K562 (cell line): ENCODE data around the gene CPZ. TPM values are rescaled to one million over a fixed set of nuclear protein-coding genes. Genes with fewer than 3 reads are reported as not detected.

ENCODE experiments used
- ATF1 ChIP-seq, 2 experiments: fragments of 450-650 bp in 1 of 2; IDR thresholded peaks; 2 replicates each; pipeline ENCODE4 v1.6.1; 2016; ENCODE audit warnings: missing compliant biosample characterization in 1 of 2, missing genetic modification characterization in 1 of 2
- CCAR2 ChIP-seq: fragments of 200-400 bp; formaldehyde crosslinking; IDR thresholded peaks from 2 replicates; pipeline ENCODE4 v1.6.1; 2017; ENCODE audit warnings: mild to moderate bottlenecking, low read depth, low read length
- CREM ChIP-seq: IDR thresholded peaks from 2 replicates; pipeline ENCODE4 v1.6.1; 2014; ENCODE audit warnings: antibody characterized with exemption, low read depth
- CTBP1 ChIP-seq: fragments of 450-650 bp; IDR thresholded peaks from 2 replicates; pipeline ENCODE4 v1.6.1; 2016; ENCODE audit warnings: borderline replicate concordance
- FOXJ2 ChIP-seq: fragments of 200-800 bp; sonication (Bioruptor generic); IDR thresholded peaks from 2 replicates; pipeline ENCODE4 v1.6.1; 2016; ENCODE audit warnings: missing genetic modification characterization, missing compliant biosample characterization
- FOXJ3 ChIP-seq: sonication (generic); formaldehyde crosslinking; IDR thresholded peaks from 2 replicates; pipeline ENCODE4 v1.4.0; 2020; ENCODE audit warnings: mild to moderate bottlenecking, missing genetic modification reagents
- HNRNPLL ChIP-seq: fragments of 200-400 bp; formaldehyde crosslinking; IDR thresholded peaks from 2 replicates; pipeline ENCODE4 v1.6.1; 2017; ENCODE audit warnings: low read length, low read depth, mild to moderate bottlenecking; ENCODE audit not compliant: poor library complexity, severe bottlenecking
- MYC ChIP-seq, 2 experiments: fragments of 250-450 bp in 1 of 2; sonication (Bioruptor Pico) in 1 of 2; IDR thresholded peaks; 2 replicates each; pipeline versions ENCODE4 v1.5.1 to v1.6.1; 2012 to 2021; ENCODE audit warnings: low read depth in 2 of 2, borderline replicate concordance in 1 of 2, improper control_type of control experiment in 1 of 2, low read length in 1 of 2, mild to moderate bottlenecking in 1 of 2, moderate library complexity in 1 of 2
- NRF1 ChIP-seq, 2 experiments: fragments of 450-650 bp; IDR thresholded peaks in 1 of 2; conservative IDR thresholded peaks in 1 of 2; 2 replicates each; pipeline ENCODE4 v1.6.1; 2014; ENCODE audit warnings: mild to moderate bottlenecking in 2 of 2
- PHF8 ChIP-seq: fragments of 200-600 bp; sonication (generic); IDR thresholded peaks from 2 replicates; pipeline ENCODE4 v1.6.1; 2012; ENCODE audit warnings: mixed run types, mild to moderate bottlenecking, inconsistent platforms, low read length, moderate library complexity, borderline replicate concordance
- RBBP5 ChIP-seq: fragments of 200-600 bp; sonication (generic); IDR thresholded peaks from 2 replicates; pipeline ENCODE4 v1.6.1; 2012; ENCODE audit warnings: borderline replicate concordance, mild to moderate bottlenecking, low read length, control low read depth, inconsistent platforms; ENCODE audit not compliant: insufficient read depth, poor library complexity, severe bottlenecking
- ZNF143 ChIP-seq: sonication (generic); formaldehyde crosslinking; IDR thresholded peaks from 2 replicates; pipeline ENCODE4 v1.9.0; 2022; ENCODE audit warnings: mild to moderate bottlenecking, missing genetic modification reagents
- ZNF24 ChIP-seq: fragments of 450-650 bp; IDR thresholded peaks from 2 replicates; pipeline ENCODE4 v1.6.1; 2016
- ZNF699 ChIP-seq: fragments of 250-450 bp; sonication (Bioruptor Pico); IDR thresholded peaks from 2 replicates; pipeline ENCODE4 v1.8.0; 2021; ENCODE audit warnings: mild to moderate bottlenecking, moderate library complexity; ENCODE audit not compliant: insufficient replicate concordance
- polyA plus RNA-seq, 8 experiments: library from polyadenylated mRNA; depleted of rRNA in 4 of 8; stranded (reverse) in 5 of 8; unstranded in 3 of 8; fragments of >200 nt; fragmentation: Nextera tagmentation in 2 of 8; fragmentation: Illumina TruSeq in 1 of 8; extraction: Ambion mirVana in 2 of 8; extraction: Trizol in 1 of 8; gene quantifications; 2 replicates each; pipeline versions ENCODE4 v1.2.1 to v1.2.3, GENCODE V29; 2011 to 2014; ENCODE audit warnings: inconsistent platforms in 1 of 8, missing spikeins in 1 of 8
- total RNA-seq, 7 experiments: library from RNA; depleted of rRNA in 6 of 7; stranded (reverse); fragments of >200 nt in 6 of 7; fragmentation: Illumina TruSeq in 2 of 7; extraction: Trizol in 2 of 7; gene quantifications; 2 replicates each; pipeline versions ENCODE4 v1.2.1 to v1.2.3, GENCODE V29; 2011 to 2021; ENCODE audit warnings: low replicate concordance in 1 of 7
- TF ChIP-seq, protein P1 (sequence below): sonication (generic); IDR thresholded peaks from 2 replicates; pipeline ENCODE4 v1.6.1; 2016
- TF ChIP-seq, protein P2 (sequence below): fragments of 450-650 bp; IDR thresholded peaks from 2 replicates; pipeline ENCODE4 v1.6.1; 2014; ENCODE audit warnings: low read depth, mild to moderate bottlenecking, moderate library complexity, borderline replicate concordance

Gene CPZ
- total and polyA plus RNA-seq, 9 of the 15 experiments (the other 6 are each of a cell fraction or from before 2014, with no cell fraction given): 0.06 to 2.2 (median 1.2) TPM; not detected in 1

DNA sequence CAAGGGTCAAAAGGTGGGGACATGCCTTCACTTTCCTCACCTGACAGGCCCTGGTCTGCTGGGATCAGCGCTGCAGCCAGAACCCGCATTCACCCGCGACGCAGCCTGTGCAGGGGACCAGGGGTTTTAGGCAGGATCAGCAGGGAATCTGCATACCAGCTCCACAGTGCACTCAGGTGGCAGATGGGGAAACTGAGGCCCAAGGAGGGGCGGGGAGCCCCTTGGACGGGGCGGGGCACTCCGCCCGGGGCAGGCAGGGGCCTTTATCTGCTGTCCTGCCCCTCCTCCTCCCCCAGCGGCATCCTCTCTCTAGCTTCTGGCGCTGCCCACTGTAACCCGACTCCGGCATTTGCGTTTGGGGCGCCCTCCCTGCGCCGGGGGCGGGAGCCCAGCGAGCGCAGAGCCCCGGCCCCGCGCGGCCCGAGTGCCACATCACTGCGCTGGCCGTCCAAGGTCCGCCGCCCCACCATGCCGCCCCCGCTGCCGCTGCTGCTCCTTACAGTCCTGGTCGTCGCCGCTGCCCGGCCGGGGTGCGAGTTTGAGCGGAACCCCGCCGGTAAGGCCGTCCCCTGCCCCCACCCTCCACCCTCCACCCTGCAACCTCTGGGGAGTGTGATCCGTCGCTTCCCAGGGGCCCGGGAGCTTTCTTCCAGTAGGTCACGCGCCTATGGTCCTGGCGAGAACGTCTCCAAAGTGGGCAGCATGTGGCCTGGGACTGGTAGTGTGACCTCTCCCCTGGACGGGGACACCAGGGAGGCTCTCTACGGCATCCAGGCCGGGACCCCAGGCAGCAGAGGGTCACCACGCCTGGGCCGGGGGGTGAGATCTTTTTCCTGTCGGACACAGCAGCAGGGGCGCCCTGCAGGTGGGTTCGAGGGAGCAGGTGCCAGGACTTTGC, at the start of gene CPZ (continued):
- TF ChIP-seq, protein P1, sequence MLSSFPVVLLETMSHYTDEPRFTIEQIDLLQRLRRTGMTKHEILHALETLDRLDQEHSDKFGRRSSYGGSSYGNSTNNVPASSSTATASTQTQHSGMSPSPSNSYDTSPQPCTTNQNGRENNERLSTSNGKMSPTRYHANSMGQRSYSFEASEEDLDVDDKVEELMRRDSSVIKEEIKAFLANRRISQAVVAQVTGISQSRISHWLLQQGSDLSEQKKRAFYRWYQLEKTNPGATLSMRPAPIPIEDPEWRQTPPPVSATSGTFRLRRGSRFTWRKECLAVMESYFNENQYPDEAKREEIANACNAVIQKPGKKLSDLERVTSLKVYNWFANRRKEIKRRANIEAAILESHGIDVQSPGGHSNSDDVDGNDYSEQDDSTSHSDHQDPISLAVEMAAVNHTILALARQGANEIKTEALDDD: no peak
- TF ChIP-seq NRF1 (conservative IDR thresholded peaks at IDR 0.05 in 1 of 2, IDR thresholded peaks at IDR 0.05 in 1 of 2): peak; percentile 71 to 72
- peak; percentile 42 for TF ChIP-seq RBBP5
- TF ChIP-seq, protein P2, sequence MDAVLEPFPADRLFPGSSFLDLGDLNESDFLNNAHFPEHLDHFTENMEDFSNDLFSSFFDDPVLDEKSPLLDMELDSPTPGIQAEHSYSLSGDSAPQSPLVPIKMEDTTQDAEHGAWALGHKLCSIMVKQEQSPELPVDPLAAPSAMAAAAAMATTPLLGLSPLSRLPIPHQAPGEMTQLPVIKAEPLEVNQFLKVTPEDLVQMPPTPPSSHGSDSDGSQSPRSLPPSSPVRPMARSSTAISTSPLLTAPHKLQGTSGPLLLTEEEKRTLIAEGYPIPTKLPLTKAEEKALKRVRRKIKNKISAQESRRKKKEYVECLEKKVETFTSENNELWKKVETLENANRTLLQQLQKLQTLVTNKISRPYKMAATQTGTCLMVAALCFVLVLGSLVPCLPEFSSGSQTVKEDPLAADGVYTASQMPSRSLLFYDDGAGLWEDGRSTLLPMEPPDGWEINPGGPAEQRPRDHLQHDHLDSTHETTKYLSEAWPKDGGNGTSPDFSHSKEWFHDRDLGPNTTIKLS: 0 out of 2 replicates have a peak, but pooled peaks have one; percentile 14
- TF ChIP-seq CREM: 0 out of 2 replicates have a peak, but pooled peaks have one; percentile 11
- TF ChIP-seq CTBP1: peak; percentile 58
- TF ChIP-seq ZNF24: peak; percentile 83
- TF ChIP-seq CCAR2: no peak
- TF ChIP-seq ZNF699 (CRISPR knock-in tag): no peak
- TF ChIP-seq MYC (IDR thresholded peaks at IDR 0.05; ENCODE audit: low read depth, low read length): 0 out of 2 replicates have a peak, but pooled peaks have one; percentile 14
- TF ChIP-seq MYC (CRISPR knock-in tag; IDR thresholded peaks at IDR 0.05; ENCODE audit: borderline replicate concordance, low read depth): no peak
- peak; percentile 53; the same call in 1 of the 2 replicates for TF ChIP-seq PHF8
- no peak for TF ChIP-seq ATF1 (CRISPR knock-in tag; IDR thresholded peaks at IDR 0.05)
- TF ChIP-seq ATF1 (tag; IDR thresholded peaks at IDR 0.05): 0 out of 2 replicates have a peak, but pooled peaks have one; percentile 11
- no peak for TF ChIP-seq FOXJ3 (CRISPR knock-in tag)
- TF ChIP-seq HNRNPLL: peak; percentile 98
- TF ChIP-seq ZNF143 (CRISPR knock-in tag): no peak
- no peak for TF ChIP-seq FOXJ2 (tag)
